NCI-H524 treated with DMSO at 0.1 percent for 48 hours (cell line): Measurements from ENCODE around the gene RPGR.

Experiments
- DNase-seq: peaks from one replicate; lab custom pipeline; 2025; lab: John Stamatoyannopoulos, UW

RPGR gene

GRCh38 chrX:38327775-38328081, 419 bp upstream of the RPGR start:
- DNase-seq, result no peak

GRCh38 chrX:38326086-38326485, 1.2 kb downstream of the RPGR start:
- DNase-seq, result no peak

- DNase-seq, result no peak
Measured at GRCh38 chrX:38320819-38321218, 6.5 kb downstream of the RPGR start.

- no peak for DNase-seq
Measured at GRCh38 chrX:38318606-38319005, 8.7 kb downstream of the RPGR start.

GRCh38 chrX:38318196-38318595, 9.1 kb downstream of the RPGR start:
- no peak for DNase-seq

GRCh38 chrX:38315186-38315585, 12.1 kb downstream of the RPGR start:
- no peak for DNase-seq

- DNase-seq, result no peak
Measured at GRCh38 chrX:38313190-38313589, 14.1 kb downstream of the RPGR start.

GRCh38 chrX:38312436-38312835, 14.9 kb downstream of the RPGR start:
- no peak for DNase-seq

- DNase-seq, result no peak
Measured at GRCh38 chrX:38311743-38312142, 15.6 kb downstream of the RPGR start.

- DNase-seq, result no peak
Measured at GRCh38 chrX:38305971-38306370, 21.3 kb downstream of the RPGR start.

- no peak for DNase-seq
Measured at GRCh38 chrX:38304010-38304409, 23.3 kb downstream of the RPGR start.

- DNase-seq, result no peak
Measured at GRCh38 chrX:38293741-38294140, 33.6 kb downstream of the RPGR start.

GRCh38 chrX:38287674-38288073, 39.6 kb downstream of the RPGR start:
- no peak for DNase-seq

GRCh38 chrX:38285649-38286048, 41.7 kb downstream of the RPGR start:
- DNase-seq, result no peak

- no peak for DNase-seq
Measured at GRCh38 chrX:38282049-38282448, 45.3 kb downstream of the RPGR start.

GRCh38 chrX:38279188-38279587, 48.1 kb downstream of the RPGR start:
- no peak for DNase-seq

GRCh38 chrX:38278682-38279081, 48.6 kb downstream of the RPGR start:
- no peak for DNase-seq

- DNase-seq, result no peak
Measured at GRCh38 chrX:38277802-38278201, 49.5 kb downstream of the RPGR start.

GRCh38 chrX:38277136-38277535, 50.2 kb downstream of the RPGR start:
- DNase-seq, result no peak

- DNase-seq, result no peak
Measured at GRCh38 chrX:38276089-38276488, 51.2 kb downstream of the RPGR start.

GRCh38 chrX:38275615-38276014, 51.7 kb downstream of the RPGR start:
- DNase-seq, result no peak

- DNase-seq, result no peak
Measured at GRCh38 chrX:38273453-38273852, 53.9 kb downstream of the RPGR start.

GRCh38 chrX:38271154-38271716, 56.1 kb downstream of the RPGR start:
- DNase-seq, result no peak

GRCh38 chrX:38268011-38268410, 59.3 kb downstream of the RPGR start:
- DNase-seq, result no peak
